Left ventricle myocardium inferior (tissue), 1 donor: ENCODE data around the gene ENTPD2. TPM values are rescaled to one million over a fixed set of nuclear protein-coding genes. Genes with fewer than 3 reads are reported as not detected.

Experiments used
- DNase-seq: peaks from one replicate; pipeline ENCODE4 v3.0.0-alpha.2; 2020
- H3K27ac ChIP-seq: fragments of 200-600 bp; replicated peaks from 2 replicates; pipeline ENCODE4 v1.8.0; 2021
- H3K27me3 ChIP-seq: fragments of 200-600 bp; 2 replicates; pipeline ENCODE4 v1.8.0; 2021; ENCODE audit warnings: low read depth
- H3K36me3 ChIP-seq: fragments of 200-600 bp; 2 replicates; pipeline ENCODE4 v1.8.0; 2021
- H3K4me1 ChIP-seq: fragments of 200-600 bp; 2 replicates; pipeline ENCODE4 v1.8.0; 2021
- H3K4me3 ChIP-seq: fragments of 200-600 bp; 2 replicates; pipeline ENCODE4 v1.8.0; 2021; ENCODE audit warnings: mild to moderate bottlenecking, moderate library complexity
- H3K9me3 ChIP-seq: fragments of 200-600 bp; replicated peaks from 2 replicates; pipeline ENCODE4 v1.8.0; 2021
- intact Hi-C: fragments of 100-400 bp; cut with micrococcal nuclease; formaldehyde crosslinking; loops from one replicate; pipeline ENCODE4 v1.11.0; 2022
- total RNA-seq: library from RNA; stranded (reverse); fragmentation: NEBNext Ultra II Directional; extraction: Animal tissue kit (Norgen Biotek cat#: 25700); gene quantifications from one replicate; pipeline ENCODE4 v1.2.1, GENCODE V29; 2021
- TF ChIP-seq, protein P1 (sequence below): fragments of 200-600 bp; IDR thresholded peaks from 2 replicates; pipeline ENCODE4 v1.8.0; 2021; ENCODE audit warnings: antibody characterized with exemption, mild to moderate bottlenecking, borderline replicate concordance
- donor health status: DM: no; HTN: yes; CAD: no; lungs with severe emphysema.

Gene ENTPD2
- total RNA-seq, 1 donor from 2014 or later, result 1.5 TPM

GRCh38 chr9:137086531-137087408 lies 32.9 kb upstream of the ENTPD2 start, which contains the start of gene MAN1B1:
Gene MAN1B1, plus strand, starts transcription at chr9:137086985. Its CDS starts 15 bp downstream, at chr9:137087000.
- DNase-seq, result peak; percentile 99
- TF ChIP-seq, protein P1, sequence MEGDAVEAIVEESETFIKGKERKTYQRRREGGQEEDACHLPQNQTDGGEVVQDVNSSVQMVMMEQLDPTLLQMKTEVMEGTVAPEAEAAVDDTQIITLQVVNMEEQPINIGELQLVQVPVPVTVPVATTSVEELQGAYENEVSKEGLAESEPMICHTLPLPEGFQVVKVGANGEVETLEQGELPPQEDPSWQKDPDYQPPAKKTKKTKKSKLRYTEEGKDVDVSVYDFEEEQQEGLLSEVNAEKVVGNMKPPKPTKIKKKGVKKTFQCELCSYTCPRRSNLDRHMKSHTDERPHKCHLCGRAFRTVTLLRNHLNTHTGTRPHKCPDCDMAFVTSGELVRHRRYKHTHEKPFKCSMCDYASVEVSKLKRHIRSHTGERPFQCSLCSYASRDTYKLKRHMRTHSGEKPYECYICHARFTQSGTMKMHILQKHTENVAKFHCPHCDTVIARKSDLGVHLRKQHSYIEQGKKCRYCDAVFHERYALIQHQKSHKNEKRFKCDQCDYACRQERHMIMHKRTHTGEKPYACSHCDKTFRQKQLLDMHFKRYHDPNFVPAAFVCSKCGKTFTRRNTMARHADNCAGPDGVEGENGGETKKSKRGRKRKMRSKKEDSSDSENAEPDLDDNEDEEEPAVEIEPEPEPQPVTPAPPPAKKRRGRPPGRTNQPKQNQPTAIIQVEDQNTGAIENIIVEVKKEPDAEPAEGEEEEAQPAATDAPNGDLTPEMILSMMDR, result no peak
- intact Hi-C loops, result no loop called here
- peaks cover 23% of the 10 kb centered on the region for H3K36me3 ChIP-seq
- H3K4me1 ChIP-seq, result peaks cover 31% of the 10 kb centered on the region
- no peaks in the 10 kb centered on the region for H3K9me3 ChIP-seq
- H3K27me3 ChIP-seq, result no peaks in the 10 kb centered on the region
- peak within 1 kb of the TSS; percentile 89 for H3K4me3 ChIP-seq
- peak within 1 kb of the TSS; percentile 99 for H3K27ac ChIP-seq

GRCh38 chr9:137085920-137086530 lies 32.2 kb upstream of the ENTPD2 start:
- Histone ChIP-seq H3K27ac (peak overlapping the region; percentile 99), H3K27me3 (no peaks in the 10 kb centered on the region), H3K4me1 (peaks cover 31% of the 10 kb centered on the region), H3K36me3 (peaks cover 25% of the 10 kb centered on the region), H3K9me3 (no peaks in the 10 kb centered on the region), H3K4me3 (peak overlapping the region; percentile 89)
- DNase-seq, result peak; percentile 63
- TF ChIP-seq, protein P1, result no peak
- intact Hi-C loops, result no loop called here

- DNase-seq, result no peak
- TF ChIP-seq, protein P1, result no peak
- Histone ChIP-seq H3K4me1 (peaks cover 31% of the 10 kb centered on the region), H3K27ac (peak overlapping the region; percentile 99), H3K27me3 (no peaks in the 10 kb centered on the region), H3K4me3 (no peak overlapping the region), H3K9me3 (no peaks in the 10 kb centered on the region), H3K36me3 (peaks cover 37% of the 10 kb centered on the region)
- intact Hi-C loops, result no loop called here
Observed at GRCh38 chr9:137084526-137084925, 30.7 kb upstream of the ENTPD2 start.

- Histone ChIP-seq H3K36me3 (peaks cover 47% of the 10 kb centered on the region), H3K27ac (peak overlapping the region; percentile 18), H3K9me3 (no peaks in the 10 kb centered on the region), H3K27me3 (no peaks in the 10 kb centered on the region), H3K4me1 (peaks cover 41% of the 10 kb centered on the region), H3K4me3 (no peak overlapping the region)
- DNase-seq, result no peak
- TF ChIP-seq, protein P1, result no peak
- intact Hi-C loops, result no loop called here
Observed at GRCh38 chr9:137083394-137084004, 29.6 kb upstream of the ENTPD2 start.

DNA sequence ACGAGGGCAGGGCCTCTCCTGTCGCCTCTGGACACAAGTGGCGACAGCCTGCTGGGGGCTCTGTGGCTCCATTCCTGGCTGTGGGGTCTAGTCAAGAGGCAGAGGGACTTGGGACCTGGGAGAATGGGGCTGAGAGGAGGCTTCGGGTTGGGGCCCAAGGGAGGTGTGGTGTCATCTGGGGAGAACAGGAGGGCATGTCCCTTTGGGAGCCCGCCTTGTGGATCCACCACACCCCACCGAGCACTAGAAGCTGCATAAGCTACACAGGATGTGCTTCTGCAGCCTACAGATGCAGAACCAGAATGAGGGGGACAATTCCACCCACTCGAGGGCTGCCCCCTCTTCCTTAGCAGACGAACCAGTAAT lies 29.0 kb upstream of the ENTPD2 start:
- H3K9me3 ChIP-seq, result no peaks in the 10 kb centered on the region
- TF ChIP-seq, protein P1, result no peak
- H3K36me3 ChIP-seq, result peaks cover 49% of the 10 kb centered on the region
- H3K4me3 ChIP-seq, result no peak overlapping the region
- intact Hi-C loops, result no loop called here
- peaks cover 42% of the 10 kb centered on the region for H3K4me1 ChIP-seq
- H3K27me3 ChIP-seq, result no peaks in the 10 kb centered on the region
- no peak for DNase-seq
- no peak overlapping the region for H3K27ac ChIP-seq
